Stomach smooth muscle (tissue), 2 donors: Measurements from ENCODE around the gene FDCSP.
"Not testable (repeated sequence)": the region's sequence is repeated elsewhere in the genome, so short reads cannot be mapped to it uniquely, and the experiment has no call there.

Experiments used
- H3K27ac ChIP-seq: one replicate; pipeline ENCODE4 v1.7.0; 2013; ENCODE audit warnings: mild to moderate bottlenecking, low read length, inconsistent platforms
- H3K27me3 ChIP-seq, 2 donors: one replicate each; pipeline ENCODE4 v1.7.0; 2013; ENCODE audit warnings: low read length in 2 of 2; ENCODE audit not compliant: insufficient read depth in 2 of 2, control insufficient read depth in 1 of 2
- H3K36me3 ChIP-seq, 2 donors: one replicate each; pipeline ENCODE4 v1.7.0; 2013; ENCODE audit warnings: low read length in 2 of 2; ENCODE audit not compliant: control insufficient read depth in 2 of 2, insufficient read depth in 2 of 2
- H3K4me1 ChIP-seq: one replicate; pipeline ENCODE4 v1.7.0; 2013; ENCODE audit warnings: low read length; ENCODE audit not compliant: control insufficient read depth, insufficient read depth
- H3K4me3 ChIP-seq, 2 donors: one replicate each; pipeline ENCODE4 v1.7.0; 2013; ENCODE audit warnings: low read length in 2 of 2
- H3K9ac ChIP-seq, 2 donors: one replicate each; pipeline ENCODE4 v1.7.0; 2013; ENCODE audit warnings: low read length in 2 of 2, mild to moderate bottlenecking in 1 of 2
- H3K9me3 ChIP-seq, 2 donors: one replicate each; pipeline ENCODE4 v1.7.0; 2013; ENCODE audit warnings: low read length in 2 of 2; ENCODE audit not compliant: control insufficient read depth in 2 of 2
- donor health status: healthy.
- donor health status: Pancreatic carcinoma.

Gene FDCSP

GRCh38 chr4:70239131-70239883 lies 13.4 kb downstream of the FDCSP start:
- Histone ChIP-seq H3K27me3 (no peaks in the 10 kb centered on the region), H3K4me1 (no peaks in the 10 kb centered on the region), H3K36me3 (no peaks in the 10 kb centered on the region), H3K9ac (no peak overlapping the region), H3K4me3 (no peak overlapping the region), H3K9me3 (no peaks in the 10 kb centered on the region), H3K27ac (no peak overlapping the region)

- no peaks in the 10 kb centered on the region for H3K36me3 ChIP-seq
- no peak overlapping the region for H3K9ac ChIP-seq
- H3K4me3 ChIP-seq = no peak overlapping the region
- H3K27ac ChIP-seq = no peak overlapping the region
- H3K27me3 ChIP-seq = no peaks in the 10 kb centered on the region
- no peaks in the 10 kb centered on the region for H3K4me1 ChIP-seq
- no peaks in the 10 kb centered on the region for H3K9me3 ChIP-seq
Observed at GRCh38 chr4:70239884-70240591, 14.1 kb downstream of the FDCSP start.

- not testable (repeated sequence) for H3K27me3 ChIP-seq, H3K36me3 ChIP-seq, H3K4me3 ChIP-seq, H3K9me3 ChIP-seq, H3K4me1 ChIP-seq, H3K27ac ChIP-seq, H3K9ac ChIP-seq
Observed at GRCh38 chr4:70242297-70242696, 16.4 kb downstream of the FDCSP start, which contains the start of gene CSN3. Gene CSN3, plus strand, starts transcription at chr4:70242597. Its CDS starts 2,223 bp downstream, at chr4:70244820.

- no peaks in the 10 kb centered on the region for H3K27me3 ChIP-seq
- H3K9me3 ChIP-seq = no peaks in the 10 kb centered on the region
- H3K4me3 ChIP-seq = no peak overlapping the region
- no peak overlapping the region for H3K9ac ChIP-seq
- H3K4me1 ChIP-seq = no peaks in the 10 kb centered on the region
- no peaks in the 10 kb centered on the region for H3K36me3 ChIP-seq
- no peak overlapping the region for H3K27ac ChIP-seq
Observed at GRCh38 chr4:70243091-70243490, 17.2 kb downstream of the FDCSP start.

GRCh38 chr4:70251250-70251944 lies 25.5 kb downstream of the FDCSP start:
- Histone ChIP-seq H3K27me3 (no peaks in the 10 kb centered on the region), H3K9ac (no peak overlapping the region), H3K4me3 (no peak overlapping the region), H3K9me3 (no peaks in the 10 kb centered on the region), H3K4me1 (no peaks in the 10 kb centered on the region), H3K36me3 (no peaks in the 10 kb centered on the region), H3K27ac (no peak overlapping the region)

- Histone ChIP-seq H3K36me3 (no peaks in the 10 kb centered on the region), H3K4me3 (no peak overlapping the region), H3K27me3 (no peaks in the 10 kb centered on the region), H3K27ac (no peak overlapping the region), H3K9me3 (no peaks in the 10 kb centered on the region), H3K4me1 (no peaks in the 10 kb centered on the region), H3K9ac (no peak overlapping the region)
Observed at GRCh38 chr4:70251945-70252277, 26.0 kb downstream of the FDCSP start.

- no peak overlapping the region for H3K9ac ChIP-seq
- H3K27ac ChIP-seq = no peak overlapping the region
- H3K9me3 ChIP-seq = no peaks in the 10 kb centered on the region
- H3K4me1 ChIP-seq = no peaks in the 10 kb centered on the region
- no peak overlapping the region for H3K4me3 ChIP-seq
- H3K27me3 ChIP-seq = no peaks in the 10 kb centered on the region
- no peaks in the 10 kb centered on the region for H3K36me3 ChIP-seq
Observed at GRCh38 chr4:70269674-70270073, 43.8 kb downstream of the FDCSP start.

- Histone ChIP-seq H3K27ac (no peak overlapping the region), H3K36me3 (no peaks in the 10 kb centered on the region), H3K9me3 (peaks cover 3% of the 10 kb centered on the region in 2 donors), H3K9ac (no peak overlapping the region), H3K27me3 (no peaks in the 10 kb centered on the region), H3K4me1 (no peaks in the 10 kb centered on the region), H3K4me3 (no peak overlapping the region)
Observed at GRCh38 chr4:70277121-70277520, 51.2 kb downstream of the FDCSP start.

GRCh38 chr4:70280567-70280966 lies 54.6 kb downstream of the FDCSP start:
- Histone ChIP-seq H3K9me3 (peaks cover 3% of the 10 kb centered on the region in 2 donors), H3K27me3 (no peaks in the 10 kb centered on the region)

More at GRCh38 chr4:70280567-70280966, 54.6 kb downstream of the FDCSP start:
- no peak overlapping the region for H3K9ac ChIP-seq
- H3K4me3 ChIP-seq = no peak overlapping the region
- H3K36me3 ChIP-seq = no peaks in the 10 kb centered on the region
- no peak overlapping the region for H3K27ac ChIP-seq
- H3K4me1 ChIP-seq = no peaks in the 10 kb centered on the region
